Sigmoid colon (tissue), 7 donors: ENCODE data around the gene ABCC9. TPM values are rescaled to one million over a fixed set of nuclear protein-coding genes. Genes with fewer than 3 reads are reported as not detected.

ENCODE experiments used
- DNase-seq: peaks from one replicate; pipeline ENCODE4 v3.0.0-alpha.2; 2019
- H3K27ac ChIP-seq, 4 donors: fragments of 200-600 bp; sonication (generic); one replicate each; pipeline ENCODE4 v1.5.1; 2016 to 2019; ENCODE audit warnings: mild to moderate bottlenecking in 1 of 4
- H3K27me3 ChIP-seq, 3 donors: fragments of 200-600 bp; sonication (generic); one replicate each; pipeline ENCODE4 v1.5.1; 2019; ENCODE audit warnings: mild to moderate bottlenecking in 1 of 3
- H3K36me3 ChIP-seq, 4 donors: fragments of 200-600 bp; sonication (generic); one replicate each; pipeline ENCODE4 v1.5.1; 2016 to 2019
- H3K4me1 ChIP-seq, 4 donors: fragments of 200-600 bp; sonication (generic); one replicate each; pipeline ENCODE4 v1.5.1; 2017 to 2019
- H3K4me3 ChIP-seq, 4 donors: fragments of 200-600 bp; sonication (generic); one replicate each; pipeline ENCODE4 v1.5.1; 2017 to 2019; ENCODE audit warnings: mild to moderate bottlenecking in 2 of 4, moderate library complexity in 1 of 4
- H3K9me3 ChIP-seq, 4 donors: fragments of 200-600 bp in 3 of 4; sonication (generic) in 3 of 4; one replicate each; pipeline versions ENCODE4 v1.5.1 to v1.6.1; 2013 to 2019
- CTCF ChIP-seq, 4 experiments: fragments of 450-650 bp in 3 of 4; fragments of 200-600 bp in 1 of 4; IDR thresholded peaks; one replicate each; pipeline ENCODE4 v1.5.1; 2016 to 2019; ENCODE audit warnings: antibody characterized with exemption in 4 of 4, mild to moderate bottlenecking in 3 of 4, moderate library complexity in 2 of 4
- EP300 ChIP-seq, 4 donors: sonication (generic); formaldehyde crosslinking; IDR thresholded peaks; one replicate each; pipeline ENCODE4 v1.6.1; 2017; ENCODE audit warnings: antibody characterized with exemption in 4 of 4
- POLR2A ChIP-seq, 2 donors: fragments of 450-650 bp; IDR thresholded peaks; one replicate each; pipeline ENCODE4 v1.6.1; 2016; ENCODE audit warnings: antibody characterized with exemption in 2 of 2, mild to moderate bottlenecking in 2 of 2, moderate library complexity in 2 of 2
- POLR2AphosphoS5 ChIP-seq, 4 donors: sonication (generic); formaldehyde crosslinking; IDR thresholded peaks; one replicate each; pipeline ENCODE4 v1.6.1; 2017; ENCODE audit warnings: antibody characterized with exemption in 4 of 4
- whole genome bisulfite sequencing, 2 donors: extraction: QIAGEN DNeasy Blood & Tissue Kit; methylation state at CpG; one replicate each; pipeline ENCODE4 v1.1.7; 2013; 5-methylcytosine and 5-hydroxymethylcytosine counted together
- intact Hi-C: fragments of 100-400 bp; cut with DNase I; formaldehyde crosslinking; loops from one replicate; pipeline ENCODE4 v1.15.1; 2023
- polyA plus RNA-seq, 3 donors: library from polyadenylated mRNA; stranded (reverse); fragments of 200-250 nt; gene quantifications; one replicate each; pipeline ENCODE4 v1.2.3, GENCODE V29; 2013
- total RNA-seq, 4 donors: library from RNA; depleted of rRNA; stranded (reverse); fragments of >200 nt; gene quantifications; one replicate each; pipeline ENCODE4 v1.1.0, GENCODE V29; 2016
- donor health status: healthy with polysubstance abuse.
- donor health status: Bipolar disorder and iron deficiency.
- donor health status: healthy.

Gene ABCC9
- total and polyA plus RNA-seq, 7 donors: 0.23 to 39.2 (median 28.2) TPM

DNA sequence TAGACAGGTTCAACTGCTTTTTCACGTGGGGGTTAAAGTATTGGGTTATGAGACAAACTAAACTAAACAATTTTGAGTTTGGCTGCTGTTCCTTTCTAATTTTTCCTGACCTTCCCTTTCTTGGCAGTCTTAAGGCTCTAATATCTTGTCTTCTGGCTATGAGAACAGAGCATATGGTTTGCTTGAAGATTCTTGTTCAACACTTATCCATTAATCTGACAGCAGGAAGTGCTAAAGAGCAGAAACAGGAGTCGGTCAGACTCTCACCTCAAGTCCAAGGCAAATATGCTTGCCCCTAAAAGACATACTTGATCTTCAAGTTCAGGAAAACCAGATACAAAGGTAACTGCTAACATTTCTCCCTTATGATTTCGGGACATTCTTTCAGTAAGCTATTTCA lies 114.1 kb downstream of the ABCC9 start:
- intact Hi-C loops: loop anchor here (5.0 kb wide), 3 partner anchors 55 to 115 kb away; partner anchors contain the start of genes ABCC9 and KCNJ8
- TF ChIP-seq EP300 (IDR thresholded peaks at IDR 0.05) (no peak), CTCF (IDR thresholded peaks at IDR 0.05) (no peak), POLR2A (IDR thresholded peaks at IDR 0.05) (no peak), POLR2AphosphoS5 (IDR thresholded peaks at IDR 0.05) (no peak)
- Histone ChIP-seq H3K4me1 (peaks cover 0 to 49% (median 28%) of the 10 kb centered on the region in 4 donors), H3K9me3 (no peaks in the 10 kb centered on the region), H3K36me3 (no peaks in the 10 kb centered on the region), H3K27me3 (no peaks in the 10 kb centered on the region), H3K4me3 (no peak overlapping the region), H3K27ac (peak overlapping the region in 3 of 4 donors; percentile 69 to 80 (median 78))
- 26 to 43% methylated on average over 3 of the region's 3 CpGs for WGBS, 2 donors
- DNase-seq: no peak

DNA sequence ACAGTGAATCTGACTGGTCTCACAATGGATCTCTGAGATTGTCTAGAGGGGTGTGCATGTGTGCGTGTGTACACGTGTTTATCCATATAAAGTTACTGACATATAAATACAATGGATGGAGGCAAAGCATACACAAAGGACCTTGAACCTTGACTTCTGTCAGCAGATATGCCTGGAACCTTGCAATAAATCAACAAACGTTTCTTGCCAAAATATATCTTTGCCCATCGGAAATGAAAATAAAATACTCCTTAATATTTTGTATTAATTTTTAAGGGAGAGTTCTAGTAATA lies 114.7 kb downstream of the ABCC9 start:
- Histone ChIP-seq H3K4me3 (no peak overlapping the region), H3K36me3 (no peaks in the 10 kb centered on the region), H3K9me3 (no peaks in the 10 kb centered on the region), H3K4me1 (peaks cover 0 to 44% (median 23%) of the 10 kb centered on the region in 4 donors), H3K27me3 (no peaks in the 10 kb centered on the region), H3K27ac (peak overlapping the region in 2 of 4 donors; percentile 78 to 80)
- intact Hi-C loops: loop anchor here (5.0 kb wide), 3 partner anchors 54 to 116 kb away; partner anchors contain the start of genes ABCC9 and KCNJ8
- 26 to 58% methylated on average over 4 of the region's 4 CpGs for WGBS, 2 donors
- TF ChIP-seq POLR2A (IDR thresholded peaks at IDR 0.05) (no peak), EP300 (IDR thresholded peaks at IDR 0.05) (no peak), POLR2AphosphoS5 (IDR thresholded peaks at IDR 0.05) (no peak), CTCF (IDR thresholded peaks at IDR 0.05) (no peak)
- DNase-seq: no peak

- Histone ChIP-seq H3K27me3 (no peaks in the 10 kb centered on the region), H3K36me3 (no peaks in the 10 kb centered on the region), H3K9me3 (no peaks in the 10 kb centered on the region), H3K4me1 (peaks cover 0 to 39% (median 18%) of the 10 kb centered on the region in 4 donors), H3K4me3 (no peak overlapping the region), H3K27ac (peak overlapping the region in 2 of 4 donors; percentile 78 to 80)
- 90 to 92% methylated on average over 2 of the region's 2 CpGs for WGBS, 2 donors
- DNase-seq: no peak
- TF ChIP-seq POLR2A (IDR thresholded peaks at IDR 0.05): no peak
- no peak for TF ChIP-seq POLR2AphosphoS5 (IDR thresholded peaks at IDR 0.05)
- no peak for TF ChIP-seq EP300 (IDR thresholded peaks at IDR 0.05)
- no peak for TF ChIP-seq CTCF (IDR thresholded peaks at IDR 0.05)
- intact Hi-C loops: loop anchor here (5.0 kb wide), 3 partner anchors 54 to 116 kb away; partner anchors contain the start of genes ABCC9 and KCNJ8
Measured at GRCh38 chr12:21825886-21826617, 115.2 kb downstream of the ABCC9 start.

GRCh38 chr12:21823581-21823980 lies 117.6 kb downstream of the ABCC9 start:
- peak; percentile 69 for DNase-seq
- Histone ChIP-seq H3K27ac (peak overlapping the region in 2 of 4 donors; percentile 33 to 46), H3K4me3 (no peak overlapping the region), H3K36me3 (no peaks in the 10 kb centered on the region), H3K27me3 (no peaks in the 10 kb centered on the region), H3K4me1 (peaks cover 0 to 48% (median 30%) of the 10 kb centered on the region in 4 donors), H3K9me3 (no peaks in the 10 kb centered on the region)
- TF ChIP-seq EP300 (IDR thresholded peaks at IDR 0.05) (no peak), POLR2AphosphoS5 (IDR thresholded peaks at IDR 0.05) (no peak), POLR2A (IDR thresholded peaks at IDR 0.05) (no peak), CTCF (IDR thresholded peaks at IDR 0.05) (no peak)
- intact Hi-C loops: loop anchor here (5.0 kb wide), 1 partner anchor 41 kb away; no protein-coding TSS in a partner anchor
- WGBS, 2 donors: 80 to 90% methylated on average over 8 of the region's 8 CpGs
